Gastrocnemius medialis (tissue), 4 donors: ENCODE data around the gene ARHGEF10L. TPM values are rescaled to one million over a fixed set of nuclear protein-coding genes. Genes with fewer than 3 reads are reported as not detected.

ENCODE experiments used
- ATAC-seq, 2 donors: fragments of 150-250 bp; one replicate each; pipeline ENCODE4 v1.9.1; 2016
- DNase-seq, 2 donors: peaks; one replicate each; pipeline ENCODE4 v3.0.0-alpha.2; 2019
- H3K27ac ChIP-seq, 4 donors: fragments of 200-600 bp; sonication (generic); 1 replicate in 1 of 4; 2 replicates in 3 of 4; pipeline ENCODE4 v1.5.1; 2016 to 2018; ENCODE audit warnings: mild to moderate bottlenecking in 2 of 4, moderate library complexity in 1 of 4
- H3K27me3 ChIP-seq, 3 donors: fragments of 200-600 bp; sonication (generic) in 2 of 3; 1 replicate in 1 of 3; 2 replicates in 2 of 3; pipeline versions ENCODE4 v1.5.1 to v1.6.0; 2016 to 2019; ENCODE audit warnings: mild to moderate bottlenecking in 1 of 3, moderate library complexity in 1 of 3
- H3K36me3 ChIP-seq, 2 donors: fragments of 200-600 bp; sonication (generic) in 1 of 2; one replicate each; pipeline ENCODE4 v1.5.1; 2017 to 2018
- H3K4me1 ChIP-seq, 2 donors: fragments of 200-600 bp; sonication (generic) in 1 of 2; one replicate each; pipeline ENCODE4 v1.5.1; 2016 to 2017; ENCODE audit warnings: mild to moderate bottlenecking in 2 of 2
- H3K4me3 ChIP-seq, 4 donors: fragments of 200-600 bp; sonication (generic) in 3 of 4; 1 replicate in 1 of 4; 2 replicates in 3 of 4; pipeline ENCODE4 v1.5.1; 2016 to 2019; ENCODE audit warnings: mild to moderate bottlenecking in 2 of 4
- H3K9me3 ChIP-seq, 3 donors: fragments of 200-600 bp; sonication (generic) in 2 of 3; 1 replicate in 1 of 3; 2 replicates in 2 of 3; pipeline ENCODE4 v1.5.1; 2016 to 2019
- CTCF ChIP-seq, 5 experiments: fragments of 450-650 bp in 3 of 5; fragments of 200-600 bp in 2 of 5; sonication (generic) in 2 of 5; IDR thresholded peaks in 4 of 5; conservative IDR thresholded peaks in 1 of 5; 1 replicate in 4 of 5; 2 replicates in 1 of 5; pipeline ENCODE4 v1.5.1; 2016 to 2019; ENCODE audit warnings: antibody characterized with exemption in 5 of 5, mild to moderate bottlenecking in 3 of 5, moderate library complexity in 3 of 5
- POLR2A ChIP-seq, 2 donors: fragments of 450-650 bp; IDR thresholded peaks; one replicate each; pipeline ENCODE4 v1.6.1; 2017; ENCODE audit warnings: antibody characterized with exemption in 2 of 2, mild to moderate bottlenecking in 2 of 2, moderate library complexity in 2 of 2
- in situ Hi-C, 4 donors: fragments of 200-750 bp; cut with MboI; loops; one replicate each; pipeline versions ENCODE4 v1.15.0 to v1.8.0; 2017; ENCODE audit warnings: low sequenced_read_pairs in 4 of 4
- intact Hi-C: fragments of 100-400 bp; cut with DNase I; formaldehyde crosslinking; loops from one replicate; pipeline ENCODE4 v1.15.1; 2023; ENCODE audit warnings: low total_unique reads
- total RNA-seq, 4 donors: library from RNA; depleted of rRNA; stranded (reverse); fragments of >200 nt; gene quantifications; one replicate each; pipeline versions ENCODE4 v1.1.0 to v1.2.3, GENCODE V29; 2016

The ARHGEF10L gene
- total RNA-seq, 4 donors from 2014 or later: 21.2 to 111 (median 73.8) TPM

GRCh38 chr1:17706445-17706844, 166.9 kb downstream of the ARHGEF10L start:
- Histone ChIP-seq H3K9me3 (no peaks in the 10 kb centered on the region), H3K27ac (no peak overlapping the region), H3K4me1 (no peaks in the 10 kb centered on the region), H3K27me3 (peaks cover 0 to 3% (median 0%) of the 10 kb centered on the region in 3 donors), H3K4me3 (no peak overlapping the region), H3K36me3 (no peaks in the 10 kb centered on the region)
- intact Hi-C loops: no loop called here
- in situ Hi-C loops: no loop called here
- no peak for ATAC-seq
- TF ChIP-seq CTCF (IDR thresholded peaks at IDR 0.05 in 4 of 5, conservative IDR thresholded peaks at IDR 0.05 in 1 of 5): no peak
- no peak for TF ChIP-seq POLR2A (IDR thresholded peaks at IDR 0.05)
- no peak for DNase-seq

- ATAC-seq (no peak), DNase-seq (no peak)
- Histone ChIP-seq H3K4me1 (no peaks in the 10 kb centered on the region), H3K36me3 (no peaks in the 10 kb centered on the region), H3K27ac (no peak overlapping the region), H3K27me3 (peaks cover 0 to 3% (median 0%) of the 10 kb centered on the region in 3 donors), H3K9me3 (no peaks in the 10 kb centered on the region), H3K4me3 (no peak overlapping the region)
- intact Hi-C loops: no loop called here
- no peak for TF ChIP-seq POLR2A (IDR thresholded peaks at IDR 0.05)
- TF ChIP-seq CTCF (IDR thresholded peaks at IDR 0.05 in 4 of 5, conservative IDR thresholded peaks at IDR 0.05 in 1 of 5): no peak
- in situ Hi-C loops: no loop called here
Measured at GRCh38 chr1:17709981-17710380, 170.5 kb downstream of the ARHGEF10L start.

GRCh38 chr1:17710889-17711576, 171.5 kb downstream of the ARHGEF10L start:
- no peaks in the 10 kb centered on the region for H3K36me3 ChIP-seq
- no peak overlapping the region for H3K27ac ChIP-seq
- peaks cover 0 to 4% (median 3%) of the 10 kb centered on the region in 3 donors for H3K27me3 ChIP-seq
- H3K9me3 ChIP-seq: no peaks in the 10 kb centered on the region
- DNase-seq (no peak), ATAC-seq (no peak)
- in situ Hi-C loops: no loop called here
- intact Hi-C loops: no loop called here
- H3K4me1 ChIP-seq: no peaks in the 10 kb centered on the region
- TF ChIP-seq CTCF (IDR thresholded peaks at IDR 0.05 in 4 of 5, conservative IDR thresholded peaks at IDR 0.05 in 1 of 5): no peak
- no peak for TF ChIP-seq POLR2A (IDR thresholded peaks at IDR 0.05)
- no peak overlapping the region for H3K4me3 ChIP-seq

GRCh38 chr1:17711577-17711910, 172.0 kb downstream of the ARHGEF10L start:
- DNase-seq: no peak
- TF ChIP-seq POLR2A (IDR thresholded peaks at IDR 0.05) (no peak), CTCF (IDR thresholded peaks at IDR 0.05 in 4 of 5, conservative IDR thresholded peaks at IDR 0.05 in 1 of 5) (no peak)
- Histone ChIP-seq H3K27me3 (peaks cover 0 to 4% (median 3%) of the 10 kb centered on the region in 3 donors), H3K9me3 (no peaks in the 10 kb centered on the region), H3K36me3 (no peaks in the 10 kb centered on the region), H3K4me3 (no peak overlapping the region), H3K27ac (no peak overlapping the region), H3K4me1 (no peaks in the 10 kb centered on the region)
- intact Hi-C loops: no loop called here
- no peak for ATAC-seq
- in situ Hi-C loops: no loop called here

- Histone ChIP-seq H3K27me3 (peaks cover 0 to 4% (median 3%) of the 10 kb centered on the region in 3 donors), H3K36me3 (no peaks in the 10 kb centered on the region), H3K4me3 (no peak overlapping the region), H3K9me3 (no peaks in the 10 kb centered on the region), H3K27ac (no peak overlapping the region), H3K4me1 (no peaks in the 10 kb centered on the region)
- DNase-seq (no peak), ATAC-seq (no peak)
- intact Hi-C loops: no loop called here
- in situ Hi-C loops: no loop called here
- TF ChIP-seq CTCF (IDR thresholded peaks at IDR 0.05 in 4 of 5, conservative IDR thresholded peaks at IDR 0.05 in 1 of 5) (no peak), POLR2A (IDR thresholded peaks at IDR 0.05) (no peak)
Measured at GRCh38 chr1:17711941-17712340, 172.4 kb downstream of the ARHGEF10L start.
